GM12872 (cell line): ENCODE data around the gene B4GALT2.
A peak's percentile ranks its signal among the peaks of the same experiment; 100 is the strongest.

Experiments used
- TF ChIP-seq, protein P1 (sequence below): IDR thresholded peaks from 3 replicates; pipeline ENCODE4 v1.5.1; 2011; ENCODE audit warnings: low read depth, mild to moderate bottlenecking, low read length, moderate library complexity; ENCODE audit not compliant: insufficient read depth

B4GALT2 gene

DNA sequence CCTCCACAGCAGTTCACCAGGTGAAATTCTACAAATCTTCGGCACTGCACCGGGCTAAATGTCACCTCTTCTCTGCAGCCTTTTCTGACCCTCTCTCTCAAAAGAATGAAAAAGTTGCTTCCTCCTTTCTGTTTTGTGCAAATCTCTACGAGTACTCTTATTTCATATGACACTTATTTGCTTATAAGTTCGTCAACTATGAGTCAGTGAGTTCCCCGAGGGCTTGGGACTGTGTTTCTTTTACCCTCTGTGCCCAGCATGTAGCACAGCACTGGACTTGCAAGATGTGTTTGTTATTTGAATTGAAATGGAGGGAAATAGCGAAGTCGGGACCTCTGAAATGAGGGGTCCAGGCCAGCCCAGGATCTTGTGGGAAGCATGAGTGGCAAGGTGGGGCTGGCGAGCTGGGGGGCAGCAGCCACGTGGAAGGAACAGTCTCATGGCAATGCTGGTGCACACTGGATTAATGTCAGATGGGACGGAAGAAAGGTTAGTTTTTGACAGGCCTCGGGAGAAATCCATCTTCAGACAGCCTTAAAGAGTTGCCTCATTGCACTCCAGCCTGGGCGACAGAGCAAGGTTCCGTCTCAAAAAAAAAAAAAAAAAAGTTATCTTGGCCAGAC, 46.0 kb downstream of the B4GALT2 start:
- TF ChIP-seq, protein P1, sequence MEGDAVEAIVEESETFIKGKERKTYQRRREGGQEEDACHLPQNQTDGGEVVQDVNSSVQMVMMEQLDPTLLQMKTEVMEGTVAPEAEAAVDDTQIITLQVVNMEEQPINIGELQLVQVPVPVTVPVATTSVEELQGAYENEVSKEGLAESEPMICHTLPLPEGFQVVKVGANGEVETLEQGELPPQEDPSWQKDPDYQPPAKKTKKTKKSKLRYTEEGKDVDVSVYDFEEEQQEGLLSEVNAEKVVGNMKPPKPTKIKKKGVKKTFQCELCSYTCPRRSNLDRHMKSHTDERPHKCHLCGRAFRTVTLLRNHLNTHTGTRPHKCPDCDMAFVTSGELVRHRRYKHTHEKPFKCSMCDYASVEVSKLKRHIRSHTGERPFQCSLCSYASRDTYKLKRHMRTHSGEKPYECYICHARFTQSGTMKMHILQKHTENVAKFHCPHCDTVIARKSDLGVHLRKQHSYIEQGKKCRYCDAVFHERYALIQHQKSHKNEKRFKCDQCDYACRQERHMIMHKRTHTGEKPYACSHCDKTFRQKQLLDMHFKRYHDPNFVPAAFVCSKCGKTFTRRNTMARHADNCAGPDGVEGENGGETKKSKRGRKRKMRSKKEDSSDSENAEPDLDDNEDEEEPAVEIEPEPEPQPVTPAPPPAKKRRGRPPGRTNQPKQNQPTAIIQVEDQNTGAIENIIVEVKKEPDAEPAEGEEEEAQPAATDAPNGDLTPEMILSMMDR, result no peak

DNA sequence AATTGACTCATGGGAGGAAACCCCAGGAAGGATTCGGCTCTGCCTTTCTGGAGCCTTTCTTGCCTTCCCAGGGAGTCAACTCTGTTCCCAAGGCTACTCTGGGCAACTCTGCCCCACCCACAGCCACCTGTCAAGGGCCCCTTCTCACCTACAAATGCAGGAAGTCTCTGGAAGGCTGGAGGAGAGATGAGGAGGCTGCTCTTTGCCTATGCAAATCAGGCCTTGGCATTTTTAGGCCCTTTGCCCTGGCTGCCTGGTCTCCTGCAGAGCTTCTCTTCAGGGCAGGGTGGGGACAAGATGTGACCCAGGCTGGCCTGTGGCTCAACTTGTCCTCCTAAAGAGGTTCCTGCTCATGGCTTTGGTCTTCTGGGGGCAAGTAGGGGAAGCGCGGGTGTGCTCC, 46.8 kb downstream of the B4GALT2 start:
- TF ChIP-seq, protein P1, result no peak

DNA sequence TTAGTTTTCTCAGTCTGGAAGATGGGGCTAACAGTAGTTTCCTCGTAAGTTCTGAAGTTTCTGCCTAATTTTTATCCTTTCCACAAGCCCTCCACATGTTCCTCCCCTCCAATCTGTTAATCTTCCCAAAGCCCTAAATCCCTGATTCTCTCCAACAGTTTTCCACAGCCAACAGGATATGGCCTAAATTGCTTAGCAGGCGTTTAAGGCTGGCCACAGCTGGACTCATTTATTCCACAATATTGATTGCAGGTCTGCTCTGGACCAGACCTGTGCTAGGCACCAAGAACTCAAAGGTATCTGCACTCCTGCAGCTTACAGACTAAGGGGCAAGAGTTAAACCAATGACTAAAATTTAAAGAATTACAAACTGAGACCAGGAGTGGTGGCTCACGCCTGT, 48.3 kb downstream of the B4GALT2 start:
- TF ChIP-seq, protein P1, result no peak

DNA sequence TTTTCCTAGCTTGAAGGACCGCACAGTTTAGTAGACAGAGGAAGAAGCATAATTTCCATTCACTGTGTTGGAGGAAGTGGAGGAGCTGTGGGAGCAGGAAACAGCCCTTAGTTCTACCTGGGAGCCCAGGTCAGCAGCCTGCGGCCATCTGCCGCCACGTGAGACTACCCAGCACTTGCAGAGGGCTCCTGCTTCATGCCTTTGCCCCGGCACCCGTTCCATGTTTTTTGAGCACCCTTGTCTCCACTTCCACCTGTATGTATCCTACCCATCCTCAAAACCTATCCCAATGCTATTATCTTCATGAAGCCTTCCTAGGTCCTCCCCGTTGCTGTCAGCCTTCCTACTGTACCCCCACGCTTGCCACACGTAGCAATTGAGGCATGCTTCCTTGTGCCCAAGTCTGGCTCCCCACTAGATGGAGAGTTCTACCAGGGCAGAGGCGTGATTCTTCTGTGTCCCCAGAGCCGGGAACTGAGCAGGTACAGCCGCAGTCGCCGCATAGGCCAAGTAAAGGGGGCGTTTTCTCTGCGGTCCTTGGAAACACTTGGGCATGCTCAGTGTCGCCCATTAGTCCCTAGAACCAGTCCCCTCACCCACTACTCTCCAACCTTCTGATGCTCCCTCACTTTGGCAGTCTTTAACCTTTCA, 50.4 kb downstream of the B4GALT2 start:
- TF ChIP-seq, protein P1, result no peak

DNA sequence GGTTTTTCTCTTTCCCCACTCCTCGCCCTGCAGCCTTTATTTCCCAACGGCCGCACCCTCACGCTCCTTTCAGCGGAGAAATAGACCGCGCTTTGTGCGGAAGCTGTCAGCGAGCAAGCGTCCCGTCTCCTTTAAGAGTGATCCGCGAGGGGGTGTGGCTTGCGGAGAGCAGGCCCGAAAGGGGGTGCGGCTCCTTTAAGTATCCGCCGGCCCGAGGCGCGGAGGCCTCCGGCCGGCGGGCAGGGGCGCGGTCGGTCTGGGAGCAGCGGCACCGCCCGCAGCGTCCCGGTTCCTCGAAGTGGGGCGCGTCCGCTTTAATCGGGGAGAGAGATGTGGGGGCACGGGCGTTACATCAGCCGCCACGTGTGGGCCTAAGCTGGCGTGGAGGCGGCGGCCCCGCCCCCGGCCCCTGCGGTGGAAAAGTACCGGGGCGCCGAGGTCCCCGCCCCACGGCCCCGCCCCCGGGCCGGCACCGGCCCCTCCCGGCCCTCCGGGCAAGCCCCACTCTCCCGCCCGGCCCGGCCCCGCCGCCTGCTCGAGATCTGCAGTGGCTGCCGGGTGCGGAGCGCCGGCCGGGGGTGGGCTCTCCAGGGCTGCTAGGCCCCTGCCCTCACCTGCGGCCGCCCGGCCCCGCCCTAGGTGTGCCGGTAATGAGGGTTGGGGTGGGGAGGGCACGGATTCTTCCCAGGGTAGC, 51.0 kb downstream of the B4GALT2 start:
- TF ChIP-seq, protein P1, result no peak

DNA sequence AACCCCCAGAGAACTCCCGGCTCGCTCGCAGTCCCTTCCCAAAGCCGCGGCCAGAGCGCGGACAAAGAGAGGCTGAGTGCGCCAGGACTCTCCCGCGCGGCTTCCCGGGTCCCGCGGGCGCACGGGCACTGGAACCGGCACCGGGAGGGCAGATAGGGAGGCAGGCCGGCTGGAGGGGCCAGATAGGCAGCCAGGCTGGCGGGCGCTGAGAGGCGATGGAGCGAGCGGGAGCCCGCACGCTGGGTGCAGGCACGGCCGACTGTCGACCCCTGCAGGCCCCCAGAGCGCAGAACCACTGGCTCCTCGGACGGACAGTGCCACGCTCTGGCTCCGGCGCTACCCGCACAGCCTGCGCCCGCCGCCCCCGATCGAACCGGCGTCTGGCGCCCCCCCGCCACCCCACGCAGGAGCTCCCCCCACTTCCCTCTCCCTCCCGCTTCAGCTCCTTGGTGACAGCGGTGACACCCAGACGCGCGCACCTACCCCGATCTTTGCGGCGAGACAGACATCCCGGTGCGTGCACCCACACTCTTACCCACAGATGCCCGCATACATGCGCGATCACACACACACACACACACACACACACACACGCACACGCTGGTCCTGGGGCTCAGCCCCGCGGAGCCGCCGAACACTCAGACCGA, 51.7 kb downstream of the B4GALT2 start:
- TF ChIP-seq, protein P1, result peak; percentile 38
